Ectodermal cell (in vitro differentiated cells): ENCODE results near the gene TMEM63B.

Experiments used
- H3K27ac ChIP-seq: 2 replicates; pipeline ENCODE4 v1.7.0; 2013; ENCODE audit warnings: mild to moderate bottlenecking, low read depth, low read length; ENCODE audit not compliant: insufficient read depth, poor library complexity, severe bottlenecking
- H3K27me3 ChIP-seq: 2 replicates; pipeline ENCODE4 v1.7.0; 2013; ENCODE audit warnings: mild to moderate bottlenecking, low read length; ENCODE audit not compliant: insufficient read depth, control insufficient read depth, poor library complexity, severe bottlenecking
- H3K36me3 ChIP-seq: one replicate; pipeline ENCODE4 v1.7.0; 2013; ENCODE audit warnings: low read length; ENCODE audit not compliant: control insufficient read depth, insufficient read depth
- H3K4me1 ChIP-seq: one replicate; pipeline ENCODE4 v1.7.0; 2013; ENCODE audit warnings: low read length; ENCODE audit not compliant: control insufficient read depth, insufficient read depth
- H3K4me3 ChIP-seq: 2 replicates; pipeline ENCODE4 v1.7.0; 2013; ENCODE audit warnings: low read depth, low read length, control low read depth; ENCODE audit not compliant: insufficient read depth
- H3K9me3 ChIP-seq: 2 replicates; pipeline ENCODE4 v1.7.0; 2013; ENCODE audit warnings: mild to moderate bottlenecking, low read length, moderate library complexity; ENCODE audit not compliant: control insufficient read depth
- WGBS, 2 experiments: methylation state at CpG; one replicate each; pipeline ENCODE4 v1.1.7; 2013; ENCODE audit warnings: missing lambda C conversion rate in 2 of 2; 5-methylcytosine and 5-hydroxymethylcytosine counted together

Gene TMEM63B

DNA sequence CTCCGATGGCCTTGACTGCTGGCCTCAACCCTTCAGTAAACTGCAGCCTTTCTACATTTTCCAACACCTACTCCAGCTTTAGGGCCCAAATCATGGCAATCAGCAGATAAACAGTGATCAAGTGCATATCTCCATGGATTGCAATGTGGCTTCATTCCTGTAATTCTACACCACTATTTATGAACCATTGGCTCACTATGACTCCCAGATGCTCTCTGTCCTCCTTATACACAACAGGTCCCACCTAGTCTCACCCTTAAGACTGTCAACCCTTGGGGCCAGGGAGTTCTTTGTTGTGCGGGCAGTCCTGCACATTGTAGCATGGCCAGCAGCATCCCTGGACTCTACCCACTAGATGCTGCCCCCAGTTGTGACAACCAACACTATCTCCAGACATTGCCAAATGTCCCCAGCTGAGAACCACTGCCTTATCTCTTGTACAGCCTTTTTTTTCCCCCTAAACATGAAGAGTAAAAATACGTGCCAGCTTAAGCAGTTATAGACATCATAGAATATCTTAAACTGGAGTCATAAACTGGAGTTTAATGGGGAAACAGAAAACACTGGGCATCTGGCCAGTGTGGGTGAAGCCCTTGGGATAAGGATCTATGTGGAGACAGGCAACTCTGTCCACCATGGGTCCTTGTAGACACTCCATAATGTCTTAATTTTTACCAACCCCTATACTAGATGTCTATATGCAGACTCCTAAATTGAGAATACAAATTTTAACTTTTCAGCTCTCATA is 21.2 kb upstream of the TMEM63B start:
- Histone ChIP-seq H3K9me3 (no peaks in the 10 kb centered on the region), H3K27me3 (no peaks in the 10 kb centered on the region), H3K4me1 (peaks cover 10% of the 10 kb centered on the region), H3K27ac (no peak overlapping the region), H3K36me3 (peaks cover 17% of the 10 kb centered on the region), H3K4me3 (no peak overlapping the region)
- 96% methylated on average over 3 of the region's 3 CpGs for WGBS, 2 experiments

DNA sequence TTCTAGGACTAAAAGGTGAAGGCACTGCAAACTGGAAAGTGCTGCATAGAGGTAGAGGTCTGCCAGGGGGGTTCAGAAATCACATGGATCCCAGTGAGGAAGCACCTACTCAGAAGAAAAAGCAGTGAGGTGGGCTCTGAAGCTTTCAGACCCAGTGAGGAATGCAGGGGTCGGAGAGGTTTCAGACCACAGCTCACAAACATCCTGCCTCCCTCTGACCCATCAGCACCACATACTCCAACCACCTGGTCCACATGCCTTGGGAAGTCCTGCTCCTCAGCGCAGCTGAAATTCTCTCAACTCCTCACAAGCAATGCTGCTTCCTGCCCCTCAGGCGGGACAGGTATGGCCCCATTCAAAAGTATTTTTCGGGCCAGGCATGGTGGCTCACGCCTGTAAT is 20.3 kb upstream of the TMEM63B start:
- H3K9me3 ChIP-seq = no peaks in the 10 kb centered on the region
- H3K27ac ChIP-seq = no peak overlapping the region
- H3K36me3 ChIP-seq = peaks cover 26% of the 10 kb centered on the region
- H3K27me3 ChIP-seq = no peaks in the 10 kb centered on the region
- H3K4me1 ChIP-seq = peaks cover 10% of the 10 kb centered on the region
- WGBS, 2 experiments = 94 to 95% methylated on average over 5 of the region's 5 CpGs
- no peak overlapping the region for H3K4me3 ChIP-seq

DNA sequence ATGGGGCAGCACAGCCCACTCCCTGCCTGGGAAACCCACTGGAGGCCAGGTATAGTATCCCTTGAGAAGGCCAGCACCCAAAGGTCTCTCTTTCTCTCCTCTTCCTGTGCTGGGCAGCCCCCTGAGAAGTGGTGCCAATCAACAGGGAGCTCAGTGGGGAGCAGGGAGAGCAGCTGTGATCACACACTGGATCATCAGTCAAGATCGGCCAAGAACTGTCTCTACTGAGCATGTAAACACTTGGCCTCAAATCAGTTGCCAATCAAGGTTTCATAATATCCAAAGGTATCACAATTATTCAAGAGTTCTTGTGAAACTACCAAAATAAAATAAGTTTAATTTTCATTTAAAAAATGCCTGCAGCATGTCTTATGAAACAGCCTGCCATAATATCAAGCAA is 18.9 kb upstream of the TMEM63B start:
- Histone ChIP-seq H3K27me3 (no peaks in the 10 kb centered on the region), H3K4me1 (peaks cover under 1% of the 10 kb centered on the region), H3K27ac (no peak overlapping the region), H3K9me3 (no peaks in the 10 kb centered on the region), H3K4me3 (no peak overlapping the region), H3K36me3 (peaks cover 38% of the 10 kb centered on the region)
- 92 to 100% methylated on average over 1 of the region's 1 CpG for WGBS, 2 experiments

DNA sequence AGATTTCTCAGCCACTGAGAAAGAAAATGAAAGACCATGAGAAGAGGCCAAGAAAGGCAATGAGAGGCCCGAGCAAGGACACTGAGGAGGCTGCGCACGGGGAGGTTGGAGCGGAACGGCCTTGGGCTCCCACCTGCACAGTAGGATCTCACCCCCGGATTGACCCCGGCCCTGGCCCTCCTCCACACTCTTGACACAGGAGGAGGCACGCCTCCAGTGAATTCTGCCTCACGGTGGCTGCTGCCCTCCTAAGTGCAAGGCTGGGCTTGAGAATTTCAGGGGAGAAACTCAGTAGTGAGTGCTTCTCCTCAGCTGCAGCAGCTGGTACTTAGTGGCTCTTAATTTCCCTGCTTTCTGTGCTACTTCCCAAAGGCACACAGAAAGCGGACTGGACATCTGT is 18.1 kb upstream of the TMEM63B start:
- peaks cover 39% of the 10 kb centered on the region for H3K36me3 ChIP-seq
- H3K9me3 ChIP-seq = no peaks in the 10 kb centered on the region
- H3K4me3 ChIP-seq = no peak overlapping the region
- no peaks in the 10 kb centered on the region for H3K27me3 ChIP-seq
- no peak overlapping the region for H3K27ac ChIP-seq
- no peaks in the 10 kb centered on the region for H3K4me1 ChIP-seq
- WGBS, 2 experiments = 87 to 90% methylated on average over 10 of the region's 10 CpGs

DNA sequence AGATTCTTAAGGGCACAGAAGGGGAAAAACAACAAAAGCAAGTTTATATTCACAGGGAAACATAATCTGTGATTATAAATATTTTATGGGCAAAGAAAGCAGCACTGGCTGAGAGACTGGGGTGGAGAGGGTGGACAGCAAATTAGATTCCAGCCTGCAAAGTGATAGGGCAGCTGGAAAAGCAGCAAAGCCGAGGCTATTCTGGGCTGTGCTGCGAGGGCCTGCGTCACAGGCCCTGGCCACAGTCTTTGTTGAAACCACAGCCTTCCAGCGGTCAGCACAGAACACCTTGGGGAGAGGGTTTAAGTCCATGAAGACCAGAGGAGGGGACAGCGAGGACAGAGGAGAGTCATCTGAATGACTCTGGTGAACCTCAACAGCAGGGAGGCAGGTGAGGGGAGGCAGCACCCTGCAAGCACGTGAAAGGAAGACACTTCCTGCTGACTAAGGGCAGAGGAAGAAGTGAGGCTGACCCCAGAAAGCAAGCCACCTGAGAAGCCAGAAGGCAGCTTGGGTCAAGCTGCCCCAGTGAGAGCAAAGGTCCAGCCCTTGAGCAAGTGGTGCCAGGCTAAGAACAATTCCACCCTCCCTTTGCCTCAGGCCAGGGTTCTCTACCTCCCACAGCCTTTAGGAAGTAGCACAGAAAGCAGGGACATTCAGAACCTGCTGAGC is 17.2 kb upstream of the TMEM63B start:
- no peak overlapping the region for H3K4me3 ChIP-seq
- WGBS, 2 experiments = 92 to 96% methylated on average over 6 of the region's 6 CpGs
- H3K27me3 ChIP-seq = no peaks in the 10 kb centered on the region
- peaks cover 42% of the 10 kb centered on the region for H3K36me3 ChIP-seq
- H3K9me3 ChIP-seq = no peaks in the 10 kb centered on the region
- no peaks in the 10 kb centered on the region for H3K4me1 ChIP-seq
- no peak overlapping the region for H3K27ac ChIP-seq

DNA sequence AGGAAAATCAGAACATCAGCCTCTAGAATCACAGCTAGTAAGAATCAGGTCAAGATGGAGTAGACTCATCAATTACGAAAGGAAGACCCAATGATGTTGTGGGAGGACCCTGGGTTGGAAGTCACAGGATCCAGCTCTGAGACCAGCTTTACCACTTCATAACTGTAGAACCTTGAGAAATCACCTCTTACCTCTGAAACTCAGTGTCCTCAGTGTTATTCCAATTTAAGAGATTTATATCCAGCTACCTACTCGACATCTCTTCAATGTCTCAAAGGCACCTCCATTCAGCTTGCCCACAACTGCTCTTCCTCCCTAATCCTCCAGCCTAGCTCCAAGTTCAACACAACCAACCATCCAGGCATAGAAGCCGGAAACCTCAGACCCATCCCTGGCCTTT is 16.4 kb upstream of the TMEM63B start:
- no peaks in the 10 kb centered on the region for H3K4me1 ChIP-seq
- WGBS, 2 experiments = 94% methylated on average over 3 of the region's 3 CpGs
- H3K4me3 ChIP-seq = no peak overlapping the region
- peaks cover 42% of the 10 kb centered on the region for H3K36me3 ChIP-seq
- no peak overlapping the region for H3K27ac ChIP-seq
- no peaks in the 10 kb centered on the region for H3K27me3 ChIP-seq
- no peaks in the 10 kb centered on the region for H3K9me3 ChIP-seq

DNA sequence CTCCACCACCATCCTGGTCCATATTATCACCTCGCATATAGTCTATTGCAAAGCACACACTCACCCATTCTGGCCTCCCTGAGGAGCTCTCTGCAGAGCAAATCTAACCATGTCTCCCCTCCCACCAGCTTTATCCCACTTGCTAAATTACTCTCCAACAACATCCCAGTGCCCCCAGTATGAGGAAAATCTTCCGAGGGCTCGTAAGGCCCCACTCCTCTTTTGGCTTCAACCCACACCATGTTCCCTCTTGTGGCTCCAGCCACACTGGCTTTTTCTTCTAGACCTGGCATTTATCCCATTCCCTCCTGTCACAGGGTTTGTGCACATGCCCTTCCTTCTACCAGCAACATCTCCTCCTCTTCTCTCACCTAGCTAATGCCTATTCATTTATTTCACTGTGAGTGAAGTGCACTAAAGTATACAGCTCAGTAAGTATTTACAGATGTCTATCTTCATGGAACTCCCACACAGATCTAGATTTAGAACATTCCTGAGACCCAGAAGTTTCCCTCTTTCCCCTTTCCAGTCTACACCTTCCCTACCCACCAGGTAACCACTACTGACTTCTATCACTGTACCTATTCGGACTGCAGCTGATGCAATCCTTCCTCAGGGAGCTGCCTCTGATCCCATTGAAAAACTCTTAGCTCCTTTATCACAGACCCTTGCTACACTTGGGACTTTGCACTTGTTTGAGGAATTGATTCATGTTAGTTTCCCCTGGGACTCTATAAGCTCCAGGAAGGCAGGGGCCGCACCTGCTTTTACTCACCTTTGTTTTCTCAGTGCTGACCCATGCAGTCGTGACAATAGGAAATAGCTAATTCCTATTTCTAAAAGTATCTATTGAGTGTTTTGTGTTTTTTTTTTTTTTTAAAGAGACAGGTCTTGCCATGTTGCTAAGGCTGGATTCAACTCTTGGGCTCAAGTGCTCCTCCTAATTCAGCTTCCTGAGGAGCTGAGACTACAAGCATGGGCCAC is 15.6 kb upstream of the TMEM63B start:
- Histone ChIP-seq H3K9me3 (no peaks in the 10 kb centered on the region), H3K27ac (no peak overlapping the region), H3K4me1 (no peaks in the 10 kb centered on the region), H3K36me3 (peaks cover 42% of the 10 kb centered on the region), H3K4me3 (no peak overlapping the region), H3K27me3 (no peaks in the 10 kb centered on the region)
- 95 to 96% methylated on average over 6 of the region's 6 CpGs for WGBS, 2 experiments

DNA sequence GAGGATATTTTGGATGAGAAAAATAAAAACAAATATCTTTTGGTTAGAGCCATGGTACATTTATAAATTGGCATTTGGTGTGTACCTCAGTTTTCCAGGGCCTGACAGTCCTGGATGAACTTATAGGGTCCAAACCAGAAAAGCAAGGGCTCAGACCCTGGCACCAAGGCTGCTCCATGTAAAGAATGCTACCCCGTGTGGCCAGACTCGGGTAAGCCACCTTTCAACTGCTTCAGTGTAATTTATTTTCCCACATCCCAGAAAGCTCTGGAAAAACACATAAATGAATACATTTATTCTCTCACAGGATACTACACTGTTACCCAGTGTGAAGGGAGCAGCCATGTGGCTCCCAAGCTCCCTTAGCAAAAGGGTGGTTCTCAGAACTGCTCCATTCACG is 13.9 kb upstream of the TMEM63B start:
- H3K36me3 ChIP-seq = peaks cover 37% of the 10 kb centered on the region
- no peaks in the 10 kb centered on the region for H3K27me3 ChIP-seq
- no peak overlapping the region for H3K4me3 ChIP-seq
- WGBS, 2 experiments = 91 to 93% methylated on average over 3 of the region's 3 CpGs
- H3K9me3 ChIP-seq = no peaks in the 10 kb centered on the region
- H3K4me1 ChIP-seq = no peaks in the 10 kb centered on the region
- H3K27ac ChIP-seq = no peak overlapping the region

DNA sequence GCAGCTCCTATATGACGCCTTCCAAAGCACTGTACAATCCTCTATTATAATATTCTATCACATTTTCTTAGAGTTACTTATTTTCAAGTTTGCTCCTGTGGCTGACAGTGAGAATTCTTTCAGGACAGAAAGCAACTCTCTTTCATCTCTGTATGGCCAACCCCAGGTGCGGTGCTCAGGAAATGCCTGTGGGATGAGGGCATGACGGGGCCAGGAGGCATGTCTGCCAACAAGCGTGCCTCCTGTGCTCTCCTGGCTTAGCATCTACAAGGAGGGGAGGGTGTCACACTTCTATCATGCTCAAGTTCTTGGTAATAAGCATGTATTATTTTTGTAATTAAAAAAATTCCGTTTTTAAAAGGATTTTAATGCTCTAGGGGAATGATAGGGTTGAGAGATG is 11.5 kb upstream of the TMEM63B start:
- H3K9me3 ChIP-seq = no peaks in the 10 kb centered on the region
- no peak overlapping the region for H3K27ac ChIP-seq
- no peak overlapping the region for H3K4me3 ChIP-seq
- no peaks in the 10 kb centered on the region for H3K27me3 ChIP-seq
- peaks cover 33% of the 10 kb centered on the region for H3K36me3 ChIP-seq
- peaks cover 7% of the 10 kb centered on the region for H3K4me1 ChIP-seq
- 94 to 97% methylated on average over 4 to 5 of the region's 5 CpGs for WGBS, 2 experiments
